HUDEP-2 (cell line): ENCODE measurements around the gene PAOX.
"Not testable (repeated sequence)": the region's sequence is repeated elsewhere in the genome, so short reads cannot be mapped to it uniquely, and the experiment has no call there.

Experiments used
- DNase-seq, 76 experiments: peaks; one replicate each; lab custom pipeline; 2025; ENCODE audit not compliant: unreplicated experiment in 76 of 76; lab: John Stamatoyannopoulos, UW

The PAOX gene

DNA sequence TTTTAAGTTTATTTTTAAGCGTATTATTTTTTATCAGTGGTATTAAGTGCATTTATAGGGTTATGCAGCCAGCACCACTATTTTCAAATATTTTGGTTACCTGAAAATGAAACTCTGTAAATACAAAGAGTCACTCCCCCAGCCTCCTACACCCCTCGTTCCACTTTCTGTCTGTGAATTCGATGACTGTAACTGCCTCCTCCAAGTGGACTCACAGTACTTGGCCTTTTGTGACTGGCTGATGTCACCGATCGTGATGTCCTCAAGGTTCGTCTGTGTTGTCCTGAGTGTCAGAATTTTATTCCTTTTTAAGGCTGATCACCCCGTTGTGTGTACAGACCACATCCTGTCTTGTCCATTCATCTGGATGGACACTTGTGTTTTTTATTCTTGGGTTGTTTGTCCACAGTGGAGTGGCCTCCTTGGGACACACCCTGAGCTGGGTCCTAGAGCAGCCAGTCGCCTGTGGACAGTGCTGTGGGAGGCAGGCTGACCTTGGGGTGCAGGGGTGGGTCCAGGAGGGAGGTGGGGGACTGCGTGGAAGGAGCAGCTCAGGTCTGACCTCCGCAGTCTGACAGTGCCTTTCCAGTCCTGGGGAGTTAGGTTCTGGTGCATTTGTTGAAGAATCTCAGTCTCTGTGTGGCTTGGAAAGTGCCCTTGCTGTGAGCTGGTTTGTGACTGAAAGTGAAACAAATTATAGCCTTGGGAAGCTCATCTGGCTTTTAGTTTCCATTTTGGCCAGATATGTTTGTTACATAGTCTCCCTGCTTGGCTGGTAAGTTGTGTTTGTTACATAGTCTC, 21.8 kb downstream of the PAOX start:
- no peak for DNase-seq

- no peak for DNase-seq
These were observed 22.4 kb downstream of the PAOX start for GRCh38 chr10:133401500-133401899.

DNA sequence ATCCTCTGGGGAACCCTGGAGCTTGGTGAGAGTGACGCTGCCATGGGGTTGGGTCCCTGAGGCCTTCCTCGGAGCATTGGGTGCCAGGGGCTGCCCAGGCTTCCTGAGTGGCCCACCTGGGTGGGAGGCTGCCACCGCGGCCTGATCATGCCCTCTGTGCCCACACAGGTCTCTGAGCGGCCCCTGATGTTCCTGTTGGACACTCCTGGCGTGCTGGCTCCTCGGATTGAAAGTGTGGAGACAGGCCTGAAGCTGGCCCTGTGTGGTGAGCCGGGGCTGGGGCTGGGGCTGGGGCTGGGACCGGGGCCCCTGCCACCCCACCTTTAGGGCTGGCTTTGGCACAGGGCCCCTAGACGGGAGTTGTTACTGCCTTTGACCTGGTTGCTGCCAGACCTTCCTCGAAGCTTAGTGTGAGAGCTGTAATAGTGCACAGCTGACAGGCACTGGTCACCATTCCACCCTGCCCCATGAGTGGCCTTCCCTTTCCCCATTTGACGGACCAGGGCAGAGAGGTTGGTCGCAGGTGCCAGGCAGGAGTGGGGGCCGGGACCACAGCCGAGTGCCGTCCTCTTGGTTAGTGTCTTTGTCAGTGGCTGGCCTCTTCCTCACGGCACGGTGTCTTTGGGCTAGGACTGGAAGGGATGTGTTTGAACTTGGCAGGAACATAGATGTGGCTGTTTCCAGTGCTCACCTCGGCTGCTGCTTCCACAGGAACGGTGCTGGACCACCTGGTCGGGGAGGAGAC, 23.1 kb downstream of the PAOX start:
- DNase-seq, result no peak

- no peak for DNase-seq
These were observed 24.3 kb downstream of the PAOX start for GRCh38 chr10:133403359-133403758.

- no peak for DNase-seq
These were observed 24.7 kb downstream of the PAOX start for GRCh38 chr10:133403784-133404183.

DNA sequence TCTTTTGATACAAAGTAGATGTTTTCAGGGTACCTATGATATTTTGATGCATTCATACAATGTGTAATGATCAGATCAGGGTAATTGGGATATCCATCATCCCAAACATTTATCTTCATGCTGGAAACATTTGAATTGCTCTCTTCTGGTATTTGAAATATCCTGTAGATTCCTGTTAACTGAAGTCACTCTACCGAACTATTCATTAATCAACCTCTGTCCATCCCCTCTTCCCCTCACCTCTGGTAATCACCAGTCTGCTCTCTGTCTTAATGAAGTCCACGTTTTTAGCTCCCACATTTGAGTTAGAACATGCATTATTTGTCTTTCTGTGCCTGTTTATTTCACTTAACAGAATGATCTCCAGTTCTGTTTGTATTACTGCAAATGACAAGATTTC, 26.2 kb downstream of the PAOX start:
- DNase-seq, result no peak

DNA sequence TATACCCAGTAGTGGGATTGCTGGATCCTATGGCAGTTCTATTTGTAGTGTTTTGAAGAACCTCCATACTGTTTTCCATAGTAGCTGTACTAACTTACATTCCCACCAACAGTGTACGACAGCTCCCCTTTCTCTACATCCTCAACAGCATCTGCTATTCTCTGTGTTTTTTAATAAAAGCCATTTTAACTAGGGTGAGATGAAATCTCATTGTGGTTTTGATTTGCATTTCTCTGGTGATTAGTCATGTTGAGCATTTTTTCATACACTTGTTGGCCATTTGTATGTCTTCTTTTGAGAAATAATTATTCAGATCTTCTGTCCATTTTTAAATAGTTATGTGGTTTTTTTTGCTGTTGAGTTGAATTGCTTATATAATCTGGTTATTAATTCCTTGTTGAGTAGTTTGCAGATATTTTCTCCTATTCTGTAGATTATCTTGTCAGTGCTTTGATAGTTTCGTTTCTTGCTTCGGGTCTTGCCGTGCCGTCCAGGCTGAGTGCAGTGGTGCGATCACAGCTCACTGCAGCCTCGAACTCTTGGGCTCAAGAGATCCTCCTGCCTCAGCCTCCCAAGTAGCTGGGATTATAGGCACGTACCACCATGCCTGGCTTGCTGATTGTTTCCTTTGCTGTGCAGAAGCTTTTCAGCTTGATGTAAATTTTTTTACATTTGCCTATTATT, 26.9 kb downstream of the PAOX start:
- no peak for DNase-seq

DNA sequence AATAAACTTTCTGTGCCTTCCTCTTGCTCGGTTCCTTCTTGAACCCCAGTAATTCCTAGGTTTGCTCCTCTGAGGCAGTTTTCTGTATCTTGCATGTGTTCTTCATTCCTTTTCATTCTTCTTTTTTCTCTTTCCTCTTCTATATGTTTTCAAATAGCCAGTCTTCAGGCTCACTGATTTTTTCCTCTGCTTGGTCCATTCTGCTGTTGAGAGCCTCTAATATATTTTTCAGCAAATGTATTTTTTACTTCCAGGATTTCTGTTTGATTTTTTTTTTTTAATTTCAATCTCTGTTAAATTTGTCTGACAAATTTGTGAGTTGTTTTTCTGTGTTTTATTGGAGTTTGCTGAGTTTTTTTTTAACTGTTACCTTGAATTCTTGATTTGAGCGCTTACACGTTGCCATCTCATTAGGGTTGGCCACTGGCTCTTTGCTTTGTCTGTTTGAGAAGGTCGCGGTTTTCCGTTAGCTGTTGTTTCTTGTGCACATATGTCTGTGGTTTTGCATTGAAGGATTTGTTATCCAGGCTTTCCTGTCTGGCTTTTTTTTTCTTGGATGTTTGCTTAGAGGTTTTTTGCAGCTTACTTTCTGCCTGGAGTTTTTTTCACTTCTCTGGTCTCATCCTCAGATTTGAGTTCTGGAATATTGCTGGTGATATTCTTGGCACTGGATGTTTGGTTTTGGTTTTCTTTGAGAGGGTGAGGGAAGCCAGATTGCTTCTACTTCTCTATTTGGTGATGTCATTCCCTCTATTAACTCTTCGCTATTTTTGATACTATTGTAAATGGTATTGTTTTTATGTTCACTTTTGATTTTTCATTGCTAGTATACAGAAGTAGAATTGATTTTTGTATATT, 32.7 kb downstream of the PAOX start:
- no peak for DNase-seq

- DNase-seq, result no peak
These were observed 33.3 kb downstream of the PAOX start for GRCh38 chr10:133412381-133412711.

- DNase-seq, result not testable (repeated sequence)
These were observed 35.3 kb downstream of the PAOX start for GRCh38 chr10:133414401-133414800.

DNA sequence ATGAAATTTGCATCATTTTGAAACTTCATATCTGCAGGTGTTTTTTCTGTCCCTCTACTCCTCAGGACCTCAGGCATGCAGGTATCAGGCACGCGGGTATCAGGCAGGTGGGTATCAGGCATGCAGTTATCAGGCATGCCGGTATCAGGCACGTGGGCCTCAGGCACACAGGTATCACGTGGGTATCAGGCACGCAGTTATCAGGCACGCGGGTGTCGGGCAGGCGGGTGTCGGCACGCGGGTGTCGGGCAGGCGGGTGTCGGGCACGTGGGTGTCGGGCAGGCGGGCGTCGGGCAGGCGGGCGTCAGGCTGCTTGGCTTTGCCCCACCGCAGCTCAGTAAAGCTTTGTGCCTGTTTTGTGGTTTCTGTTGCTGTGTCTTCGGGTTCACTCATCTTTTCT, 36.7 kb downstream of the PAOX start:
- peak in 2 of 76 experiments; percentile 3 to 19 for DNase-seq

GRCh38 chr10:133418289-133418993, 39.4 kb downstream of the PAOX start:
- DNase-seq, result no peak

DNA sequence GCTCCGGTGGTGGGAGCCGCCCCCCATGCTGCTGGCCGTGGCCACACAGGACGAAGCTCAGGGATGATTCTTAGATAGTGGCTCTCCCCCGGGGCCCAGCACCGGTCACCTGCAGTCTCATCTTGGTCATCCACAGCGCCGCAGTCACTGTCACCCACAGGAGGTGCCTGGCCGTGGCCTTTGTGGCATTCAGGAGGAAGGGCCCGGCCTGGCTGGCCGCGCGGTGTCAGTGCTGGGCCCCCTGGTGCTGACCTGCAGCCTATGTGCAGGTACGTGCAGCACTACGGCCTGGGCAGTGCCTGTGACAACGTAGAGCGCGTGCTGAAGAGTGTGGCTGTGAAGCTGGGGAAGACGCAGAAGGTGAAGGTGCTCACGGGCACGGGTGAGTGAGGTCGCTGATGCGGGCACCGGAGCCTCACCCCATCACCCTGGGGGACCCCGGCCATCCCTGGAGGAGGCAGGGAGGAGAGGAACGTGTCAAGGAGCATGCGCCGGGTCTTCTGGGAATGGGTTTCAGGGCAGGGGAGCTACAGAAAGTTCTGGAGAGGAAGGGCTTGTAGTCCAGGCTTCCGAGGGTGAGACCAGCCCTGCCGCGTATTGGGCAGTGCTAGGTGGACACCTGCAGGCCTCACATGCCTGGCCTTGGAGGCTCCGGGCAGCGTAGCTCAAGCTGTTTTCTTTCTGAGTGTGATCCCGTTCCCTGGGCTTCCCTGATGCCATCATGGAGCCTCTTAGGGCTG, 40.3 kb downstream of the PAOX start:
- no peak for DNase-seq

- no peak for DNase-seq
These were observed 41.0 kb downstream of the PAOX start for GRCh38 chr10:133420028-133420427.

DNA sequence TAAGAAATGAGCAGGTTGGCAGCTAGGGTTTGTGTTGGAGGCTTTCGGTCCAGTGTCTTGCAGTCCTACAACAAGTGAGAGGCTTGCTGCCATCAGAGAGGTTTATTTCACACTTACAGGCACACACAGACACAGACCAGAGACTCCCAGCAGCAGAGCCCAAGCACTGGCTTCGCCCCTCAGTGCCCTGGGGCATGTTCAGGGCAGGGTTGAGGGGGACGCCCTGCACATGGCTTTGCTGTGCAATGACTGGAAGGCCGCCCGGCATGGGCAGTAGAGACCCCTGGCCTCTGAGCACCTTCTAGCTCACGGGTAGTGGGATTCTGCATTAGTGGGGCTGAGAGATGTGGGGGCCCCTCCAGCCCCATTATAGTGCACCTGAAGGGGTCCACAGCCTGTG, 41.5 kb downstream of the PAOX start:
- no peak for DNase-seq

DNA sequence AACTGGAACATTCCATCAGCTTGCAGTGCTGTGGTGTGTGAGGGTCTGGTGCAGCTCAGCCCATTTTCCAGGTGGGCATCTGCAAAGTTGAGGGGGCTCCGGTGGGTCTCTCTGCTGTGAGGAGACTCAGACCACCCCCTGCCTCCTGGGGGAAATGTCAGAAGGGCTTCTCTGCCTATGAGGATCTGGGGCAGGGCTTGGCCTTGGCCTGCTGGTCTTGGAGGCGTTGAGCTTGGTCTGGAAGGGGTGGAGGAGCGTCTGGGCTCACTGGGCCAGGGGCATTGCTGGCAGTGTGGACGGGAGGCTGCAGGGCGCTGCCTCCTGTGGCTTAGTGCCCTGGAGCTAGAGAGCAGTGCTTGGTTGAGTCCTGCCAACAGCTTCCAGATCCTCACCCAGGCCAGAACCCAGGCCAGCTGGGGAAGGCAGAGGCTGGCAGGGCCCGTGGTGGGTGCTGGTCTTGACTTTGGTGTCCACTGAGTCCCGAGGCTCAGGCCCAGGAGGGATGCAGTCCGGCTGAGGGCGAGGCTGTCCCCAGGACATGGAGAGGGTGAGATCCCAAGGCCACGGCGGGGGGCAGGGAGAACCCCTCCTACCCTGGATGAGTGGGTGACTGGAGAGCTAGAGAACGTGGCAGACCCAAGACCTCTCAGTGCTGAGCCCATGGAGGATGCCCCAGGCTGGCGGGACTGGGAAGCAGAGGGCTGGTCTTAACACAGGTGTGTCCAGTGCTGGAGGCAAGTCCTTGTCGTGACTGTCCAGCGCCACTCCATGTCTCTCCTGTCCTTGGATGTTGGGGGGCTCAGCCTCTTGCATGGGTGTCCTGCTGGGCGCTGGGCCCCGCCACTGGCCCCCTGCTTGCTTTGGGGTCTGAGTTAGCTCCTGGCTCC, 42.5 kb downstream of the PAOX start:
- DNase-seq, result no peak

DNA sequence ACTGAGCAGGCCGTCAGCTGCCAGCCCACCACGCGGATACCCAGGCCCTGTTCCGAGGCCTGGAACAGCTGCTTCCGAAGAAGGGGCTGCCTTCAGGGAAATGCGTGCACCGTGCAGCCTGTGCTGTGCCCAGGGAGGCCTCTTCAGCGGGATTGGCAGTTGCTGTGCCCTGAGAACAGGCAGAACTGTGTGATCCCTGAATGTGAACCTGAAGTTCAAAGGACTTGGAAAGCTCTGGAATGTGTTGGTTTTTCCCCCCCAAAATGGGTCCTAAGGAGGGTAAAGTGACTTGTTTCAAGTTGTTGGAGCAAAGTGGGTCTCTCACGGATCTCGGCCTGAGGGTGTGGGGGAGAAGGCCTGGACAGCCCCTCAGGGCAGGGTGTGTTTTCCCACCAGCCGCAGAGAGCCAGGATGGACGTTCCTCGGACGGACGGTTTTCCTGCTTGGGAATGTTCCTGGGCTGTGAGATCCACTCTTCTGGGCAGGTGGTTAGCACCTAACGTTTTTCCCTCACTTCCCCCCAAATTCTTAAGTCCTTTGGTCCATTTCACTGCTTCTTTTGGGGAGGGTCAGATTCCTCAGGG, 43.3 kb downstream of the PAOX start:
- no peak for DNase-seq
